ENCODE results near the gene MYMK.

Gene MYMK

GRCh38 chr9:133468777-133469421 is 55.9 kb downstream of the MYMK start:
- no peak for DNase-seq (ENCODE audit: low read depth in 2 of 3, low spot score in 2 of 3)

- DNase-seq (ENCODE audit: low read depth in 2 of 3, low spot score in 2 of 3): no peak
These were observed 56.4 kb downstream of the MYMK start for GRCh38 chr9:133468374-133468773.

- no peak for DNase-seq (ENCODE audit: low read depth in 2 of 3, low spot score in 2 of 3)
These were observed 57.7 kb downstream of the MYMK start for GRCh38 chr9:133467101-133467500.

- DNase-seq (ENCODE audit: low read depth in 2 of 3, low spot score in 2 of 3): no peak
These were observed 58.8 kb downstream of the MYMK start for GRCh38 chr9:133465984-133466383.

- DNase-seq (ENCODE audit: low read depth in 2 of 3, low spot score in 2 of 3): no peak
These were observed 60.1 kb downstream of the MYMK start for GRCh38 chr9:133464638-133465037.
